ENCODE results near the gene MAP2K3. TPM values are rescaled to one million over a fixed set of nuclear protein-coding genes. Genes with fewer than 3 reads are reported as not detected.

Gene MAP2K3
- total RNA-seq, 2 donors from 2014 or later: 15.3 to 48.1 TPM

- Histone ChIP-seq H3K4me1 (no peaks in the 10 kb centered on the region), H3K9me3 (no peaks in the 10 kb centered on the region), H3K27ac (no peak overlapping the region), H3K27me3 (no peaks in the 10 kb centered on the region), H3K36me3 (replicated peaks in 1 of 2; ENCODE audit: insufficient read depth in 1 of 2, low read depth in 2 of 2) (no peaks in the 10 kb centered on the region), H3K4me3 (no peak overlapping the region)
- ATAC-seq (no peak), DNase-seq (no peak)
- TF ChIP-seq CTCF (IDR thresholded peaks at IDR 0.05): no peak
- no peak for TF ChIP-seq POLR2A (IDR thresholded peaks at IDR 0.05)
- intact Hi-C loops (cut with DNase I): no loop called here
- 40 to 59% methylated on average over 5 to 10 of the region's 10 CpGs for WGBS, 2 donors
Observed at GRCh38 chr17:21357696-21358656, 73.5 kb downstream of the MAP2K3 start.

- H3K27ac ChIP-seq: no peak overlapping the region
- DNase-seq (no peak), ATAC-seq (no peak)
- H3K36me3 ChIP-seq (replicated peaks in 1 of 2; ENCODE audit: insufficient read depth in 1 of 2, low read depth in 2 of 2): no peaks in the 10 kb centered on the region
- intact Hi-C loops (cut with DNase I): no loop called here
- 49 to 51% methylated on average over 9 to 12 of the region's 12 CpGs for WGBS, 2 donors
- TF ChIP-seq POLR2A (IDR thresholded peaks at IDR 0.05) (no peak), CTCF (IDR thresholded peaks at IDR 0.05) (no peak)
- no peak overlapping the region for H3K4me3 ChIP-seq
- H3K9me3 ChIP-seq: no peaks in the 10 kb centered on the region
- H3K4me1 ChIP-seq: no peaks in the 10 kb centered on the region
- H3K27me3 ChIP-seq: no peaks in the 10 kb centered on the region
Observed at GRCh38 chr17:21358682-21359482, 74.4 kb downstream of the MAP2K3 start.

DNA sequence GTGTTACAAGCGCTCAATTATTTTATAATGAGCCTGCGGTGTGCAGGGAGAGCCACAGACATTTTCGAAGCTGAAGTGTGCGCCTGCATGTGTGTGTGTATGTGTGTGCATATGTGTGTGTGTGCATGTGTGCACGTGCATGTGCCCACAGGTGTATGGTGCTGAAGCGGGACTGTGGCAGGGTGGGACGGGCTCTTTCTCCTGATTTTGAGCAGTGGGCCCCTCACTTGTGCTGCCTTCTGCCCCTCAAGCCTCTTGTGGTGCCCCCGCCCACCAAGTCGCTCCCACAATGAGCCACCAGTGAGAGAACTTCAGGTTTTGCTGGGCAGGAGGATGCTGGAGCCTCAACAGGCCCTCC is 75.0 kb downstream of the MAP2K3 start:
- Histone ChIP-seq H3K4me3 (no peak overlapping the region), H3K4me1 (no peaks in the 10 kb centered on the region), H3K27ac (no peak overlapping the region), H3K27me3 (no peaks in the 10 kb centered on the region), H3K9me3 (no peaks in the 10 kb centered on the region), H3K36me3 (replicated peaks in 1 of 2; ENCODE audit: insufficient read depth in 1 of 2, low read depth in 2 of 2) (no peaks in the 10 kb centered on the region)
- no peak for ATAC-seq
- no peak for TF ChIP-seq POLR2A (IDR thresholded peaks at IDR 0.05)
- TF ChIP-seq CTCF (IDR thresholded peaks at IDR 0.05): no peak
- 54 to 70% methylated on average over 8 to 9 of the region's 9 CpGs for WGBS, 2 donors
- intact Hi-C loops (cut with DNase I): no loop called here
- DNase-seq: no peak

DNA sequence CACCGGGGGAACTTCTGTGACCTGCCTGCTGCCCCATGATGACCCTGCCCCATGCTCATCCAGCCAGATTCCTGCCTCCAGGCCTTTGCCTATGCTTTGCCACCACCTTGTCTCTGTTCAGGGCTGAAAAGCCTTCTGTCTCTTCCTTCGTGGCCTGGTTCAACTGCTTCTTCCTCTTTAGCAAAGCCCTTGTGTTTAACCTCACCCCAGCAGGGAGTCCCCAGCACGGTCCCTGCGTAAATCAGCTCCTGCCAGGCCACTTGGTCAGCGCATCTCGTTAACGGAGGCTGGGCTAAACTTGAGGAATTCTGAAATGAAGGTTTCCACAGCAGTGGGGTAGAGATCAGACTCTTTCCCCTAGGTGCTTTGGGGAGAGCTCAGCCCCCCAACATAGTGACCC is 75.5 kb downstream of the MAP2K3 start:
- no peak for TF ChIP-seq POLR2A (IDR thresholded peaks at IDR 0.05)
- TF ChIP-seq CTCF (IDR thresholded peaks at IDR 0.05): no peak
- no peak for ATAC-seq
- Histone ChIP-seq H3K36me3 (replicated peaks in 1 of 2; ENCODE audit: insufficient read depth in 1 of 2, low read depth in 2 of 2) (no peaks in the 10 kb centered on the region), H3K27ac (no peak overlapping the region), H3K4me1 (no peaks in the 10 kb centered on the region), H3K4me3 (no peak overlapping the region), H3K9me3 (no peaks in the 10 kb centered on the region), H3K27me3 (no peaks in the 10 kb centered on the region)
- DNase-seq: no peak
- intact Hi-C loops (cut with DNase I): no loop called here
- 44 to 51% methylated on average over 7 of the region's 7 CpGs for WGBS, 2 donors
